Measurements from ENCODE around the gene PRMT7.
A peak's percentile ranks its signal among the peaks of the same experiment; 100 is the strongest.

Gene PRMT7

GRCh38 chr16:68310774-68311511 is at the start of gene PRMT7, which contains the start of gene SLC7A6OS:
PRMT7 (plus strand) TSS chr16:68311019; CDS start chr16:68315980, 4,961 bp downstream.
SLC7A6OS (minus strand) TSS chr16:68310946; CDS start chr16:68310926, 20 bp downstream.
- peak; percentile 55 to 82 for DNase-seq

- DNase-seq, result no peak
Observed at GRCh38 chr16:68263559-68264127, 47.2 kb upstream of the PRMT7 start.

- DNase-seq, result peak in 1 of 2 experiments; percentile 43
Observed at GRCh38 chr16:68264128-68265077, 46.4 kb upstream of the PRMT7 start, which contains the start of gene SLC7A6. SLC7A6 (plus strand) TSS chr16:68264526; CDS start chr16:68274727, 10,201 bp downstream.

- DNase-seq, result no peak
Observed at GRCh38 chr16:68265078-68265920, 45.5 kb upstream of the PRMT7 start.

- no peak for DNase-seq
Observed at GRCh38 chr16:68267612-68268405, 43.0 kb upstream of the PRMT7 start.

- no peak for DNase-seq
Observed at GRCh38 chr16:68269793-68270192, 41.0 kb upstream of the PRMT7 start.

GRCh38 chr16:68270353-68270752 is 40.5 kb upstream of the PRMT7 start:
- no peak for DNase-seq

- DNase-seq, result no peak
Observed at GRCh38 chr16:68272507-68273209, 38.2 kb upstream of the PRMT7 start.

GRCh38 chr16:68273459-68273858 is 37.4 kb upstream of the PRMT7 start:
- no peak for DNase-seq

- no peak for DNase-seq
Observed at GRCh38 chr16:68273896-68274295, 36.9 kb upstream of the PRMT7 start.

- DNase-seq, result no peak
Observed at GRCh38 chr16:68274441-68274840, 36.4 kb upstream of the PRMT7 start.

- no peak for DNase-seq
Observed at GRCh38 chr16:68275611-68276191, 35.1 kb upstream of the PRMT7 start.

- no peak for DNase-seq
Observed at GRCh38 chr16:68276223-68276622, 34.6 kb upstream of the PRMT7 start.

- no peak for DNase-seq
Observed at GRCh38 chr16:68279726-68280558, 30.9 kb upstream of the PRMT7 start.

- no peak for DNase-seq
Observed at GRCh38 chr16:68281368-68282063, 29.3 kb upstream of the PRMT7 start.

- no peak for DNase-seq
Observed at GRCh38 chr16:68282064-68282452, 28.8 kb upstream of the PRMT7 start.

GRCh38 chr16:68283346-68283745 is 27.5 kb upstream of the PRMT7 start:
- no peak for DNase-seq

GRCh38 chr16:68283801-68284598 is 26.8 kb upstream of the PRMT7 start:
- no peak for DNase-seq

Measured in NCI-H1930 (cell line).